Sigmoid colon (tissue), 4 donors: Measurements from ENCODE around the gene DEPDC7.

Experiments used
- EP300 ChIP-seq, 4 donors: sonication (generic); formaldehyde crosslinking; IDR thresholded peaks; one replicate each; pipeline ENCODE4 v1.6.1; 2017; ENCODE audit warnings: antibody characterized with exemption in 4 of 4
- POLR2A ChIP-seq, 2 donors: fragments of 450-650 bp; IDR thresholded peaks; one replicate each; pipeline ENCODE4 v1.6.1; 2016; ENCODE audit warnings: antibody characterized with exemption in 2 of 2, mild to moderate bottlenecking in 2 of 2, moderate library complexity in 2 of 2

DNA sequence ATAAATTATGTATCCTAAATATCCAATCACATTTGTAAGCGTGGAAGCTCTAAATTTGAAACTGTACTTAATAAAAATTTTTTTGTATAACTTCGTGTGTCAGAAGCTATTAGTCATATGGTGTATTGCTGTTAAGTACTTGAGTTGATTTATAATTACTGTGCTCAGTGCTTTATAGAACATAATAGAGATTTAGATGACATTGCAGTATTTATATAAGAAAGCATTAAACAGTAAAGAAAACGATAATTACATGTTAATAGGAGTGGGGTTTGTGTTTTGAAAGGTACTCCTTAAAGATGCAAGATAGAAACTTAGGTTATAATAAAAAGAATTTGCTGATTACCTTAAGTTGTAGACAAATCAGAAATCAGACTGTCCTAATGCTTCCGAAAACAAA is 17.8 kb downstream of the DEPDC7 start:
- TF ChIP-seq EP300 (IDR thresholded peaks at IDR 0.05) (no peak), POLR2A (IDR thresholded peaks at IDR 0.05) (no peak)
